Spleen (tissue), 11 donors: ENCODE measurements around the gene SLCO2A1. TPM values are rescaled to one million over a fixed set of nuclear protein-coding genes. Genes with fewer than 3 reads are reported as not detected.
A peak's percentile ranks its signal among the peaks of the same experiment; 100 is the strongest.

Experiments used
- DNase-seq: peaks from one replicate; pipeline ENCODE4 v3.0.0-alpha.2; 2020
- H3K27ac ChIP-seq, 8 donors: fragments of 200-600 bp; sonication (generic) in 7 of 8; 1 replicate in 4 of 8; 2 replicates in 4 of 8; pipeline versions ENCODE4 v1.5.0 to v1.8.0; 2016 to 2021; ENCODE audit warnings: inconsistent platforms in 4 of 8, mild to moderate bottlenecking in 4 of 8, moderate library complexity in 1 of 8
- H3K27me3 ChIP-seq, 7 donors: fragments of 200-600 bp; sonication (generic) in 6 of 7; replicated peaks in 1 of 7; 1 replicate in 4 of 7; 2 replicates in 3 of 7; pipeline versions ENCODE4 v1.5.0 to v1.8.0; 2016 to 2021; ENCODE audit warnings: inconsistent platforms in 3 of 7, mild to moderate bottlenecking in 1 of 7
- H3K36me3 ChIP-seq, 6 donors: fragments of 200-600 bp; sonication (generic) in 5 of 6; 1 replicate in 4 of 6; 2 replicates in 2 of 6; pipeline versions ENCODE4 v1.5.0 to v1.8.0; 2016 to 2021; ENCODE audit warnings: inconsistent platforms in 2 of 6
- H3K4me1 ChIP-seq, 6 donors: fragments of 200-600 bp; sonication (generic) in 5 of 6; 1 replicate in 3 of 6; 2 replicates in 3 of 6; pipeline versions ENCODE4 v1.5.0 to v1.8.0; 2016 to 2021; ENCODE audit warnings: inconsistent platforms in 3 of 6
- H3K4me3 ChIP-seq, 8 donors: fragments of 200-600 bp; sonication (generic) in 7 of 8; 1 replicate in 4 of 8; 2 replicates in 4 of 8; pipeline versions ENCODE4 v1.5.0 to v1.8.0; 2016 to 2021; ENCODE audit warnings: inconsistent platforms in 4 of 8, mild to moderate bottlenecking in 4 of 8, moderate library complexity in 2 of 8
- H3K9me3 ChIP-seq, 8 donors: fragments of 200-600 bp; sonication (generic) in 7 of 8; 1 replicate in 4 of 8; 2 replicates in 4 of 8; pipeline versions ENCODE4 v1.5.0 to v1.8.0; 2016 to 2021; ENCODE audit warnings: inconsistent platforms in 4 of 8
- CTCF ChIP-seq, 11 experiments: fragments of 200-600 bp in 7 of 11; fragments of 450-650 bp in 4 of 11; sonication (generic) in 4 of 11; IDR thresholded peaks in 8 of 11; conservative IDR thresholded peaks in 3 of 11; 1 replicate in 7 of 11; 2 replicates in 4 of 11; pipeline versions ENCODE4 v1.4.0 to v1.8.0; 2016 to 2021; ENCODE audit warnings: antibody characterized with exemption in 11 of 11, inconsistent platforms in 4 of 11, mild to moderate bottlenecking in 1 of 11
- POLR2A ChIP-seq, 3 donors: fragments of 450-650 bp; IDR thresholded peaks; one replicate each; pipeline ENCODE4 v1.5.1; 2017; ENCODE audit warnings: antibody characterized with exemption in 3 of 3, mild to moderate bottlenecking in 1 of 3
- POLR2AphosphoS5 ChIP-seq, 3 donors: sonication (generic); formaldehyde crosslinking; IDR thresholded peaks; one replicate each; pipeline ENCODE4 v1.5.1; 2017; ENCODE audit warnings: antibody characterized with exemption in 3 of 3
- WGBS, 5 donors: extraction: QIAGEN DNeasy Blood & Tissue Kit in 3 of 5; methylation state at CpG; one replicate each; pipeline versions ENCODE4 v1.1.5 to v1.1.7; 2013 to 2018; 5-methylcytosine and 5-hydroxymethylcytosine counted together
- intact Hi-C: fragments of 100-400 bp; cut with DNase I; formaldehyde crosslinking; loops from one replicate; pipeline ENCODE4 v1.15.0; 2023; ENCODE audit warnings: low total_unique reads
- polyA plus RNA-seq, 3 donors: library from polyadenylated mRNA; stranded (reverse); fragments of 200-250 nt; gene quantifications; one replicate each; pipeline ENCODE4 v1.2.1, GENCODE V29; 2013
- total RNA-seq, 7 donors: library from RNA; depleted of rRNA in 3 of 7; stranded (reverse); fragments of >200 nt in 3 of 7; fragmentation: NEBNext Ultra II Directional in 4 of 7; extraction: Animal tissue kit (Norgen Biotek cat#: 25700) in 4 of 7; gene quantifications; one replicate each; pipeline versions ENCODE4 v1.1.0 to v1.2.1, GENCODE V29; 2016 to 2021
- donor health status: healthy with polysubstance abuse.
- donor health status: DM: no; HTN: no; CAD: no; lungs with moderate emphysema.
- donor health status: DM: no; HTN: no; CAD: no.
- donor health status: Bipolar disorder and iron deficiency.
- donor health status: healthy.
- donor health status: DM: no; HTN: no; CAD: no.
- donor health status: DM: yes; HTN: yes; CAD: no.

Gene SLCO2A1
- total and polyA plus RNA-seq, 10 donors: 4.8 to 118 (median 29.8) TPM

- intact Hi-C loops: no loop called here
- no peak overlapping the region for H3K4me3 ChIP-seq
- no peak overlapping the region for H3K27ac ChIP-seq
- peaks cover 5 to 38% (median 24%) of the 10 kb centered on the region in 6 donors for H3K4me1 ChIP-seq
- 79 to 93% (median 84%) methylated on average over 7 of the region's 7 CpGs for WGBS, 5 donors
- H3K27me3 ChIP-seq: no peaks in the 10 kb centered on the region
- peak; percentile 38 for DNase-seq
- no peaks in the 10 kb centered on the region for H3K9me3 ChIP-seq
- TF ChIP-seq POLR2AphosphoS5 (IDR thresholded peaks at IDR 0.05) (no peak), CTCF (IDR thresholded peaks at IDR 0.05 in 8 of 11, conservative IDR thresholded peaks at IDR 0.05 in 3 of 11) (no peak), POLR2A (IDR thresholded peaks at IDR 0.05) (no peak)
- H3K36me3 ChIP-seq: no peaks in the 10 kb centered on the region
Measured at GRCh38 chr3:134068429-134068828, 38.7 kb upstream of the SLCO2A1 start.

- intact Hi-C loops: no loop called here
- peak; percentile 51 for DNase-seq
Measured at GRCh38 chr3:134067531-134068161, 37.9 kb upstream of the SLCO2A1 start.

GRCh38 chr3:134066651-134067530 is 37.2 kb upstream of the SLCO2A1 start:
- peak overlapping the region; percentile 15 to 75 (median 66) for H3K27ac ChIP-seq
- no peaks in the 10 kb centered on the region for H3K9me3 ChIP-seq
- peaks cover 5 to 43% (median 24%) of the 10 kb centered on the region in 6 donors for H3K4me1 ChIP-seq
- TF ChIP-seq POLR2AphosphoS5 (IDR thresholded peaks at IDR 0.05): peak; percentile 50 to 86 (median 79)
- no peak for TF ChIP-seq CTCF (IDR thresholded peaks at IDR 0.05 in 8 of 11, conservative IDR thresholded peaks at IDR 0.05 in 3 of 11)
- no peak overlapping the region for H3K4me3 ChIP-seq
- intact Hi-C loops: no loop called here
- DNase-seq: peak; percentile 78
- H3K27me3 ChIP-seq: no peaks in the 10 kb centered on the region
- H3K36me3 ChIP-seq: no peaks in the 10 kb centered on the region
- 55 to 70% (median 67%) methylated on average over 5 to 8 of the region's 8 CpGs for WGBS, 5 donors

More at GRCh38 chr3:134067531-134068161, 37.9 kb upstream of the SLCO2A1 start:
- TF ChIP-seq POLR2A (IDR thresholded peaks at IDR 0.05) (no peak), CTCF (IDR thresholded peaks at IDR 0.05 in 8 of 11, conservative IDR thresholded peaks at IDR 0.05 in 3 of 11) (no peak), POLR2AphosphoS5 (IDR thresholded peaks at IDR 0.05) (no peak)
- no peaks in the 10 kb centered on the region for H3K27me3 ChIP-seq
- 69 to 86% (median 76%) methylated on average over 14 of the region's 14 CpGs for WGBS, 5 donors
- no peaks in the 10 kb centered on the region for H3K36me3 ChIP-seq
- H3K27ac ChIP-seq: peak overlapping the region in 6 of 8 donors; percentile 51 to 75 (median 62)
- H3K9me3 ChIP-seq: no peaks in the 10 kb centered on the region
- no peak overlapping the region for H3K4me3 ChIP-seq
- peaks cover 5 to 38% (median 24%) of the 10 kb centered on the region in 6 donors for H3K4me1 ChIP-seq

GRCh38 chr3:134066158-134066541 is 36.4 kb upstream of the SLCO2A1 start:
- intact Hi-C loops: no loop called here
- Histone ChIP-seq H3K27me3 (no peaks in the 10 kb centered on the region), H3K9me3 (no peaks in the 10 kb centered on the region), H3K36me3 (no peaks in the 10 kb centered on the region), H3K4me3 (no peak overlapping the region), H3K4me1 (peaks cover 5 to 45% (median 25%) of the 10 kb centered on the region in 6 donors), H3K27ac (peak overlapping the region; percentile 15 to 75 (median 66))
- DNase-seq: peak; percentile 70
- WGBS, 5 donors: 68 to 75% (median 73%) methylated on average over 7 of the region's 7 CpGs
- TF ChIP-seq POLR2A (IDR thresholded peaks at IDR 0.05): no peak
